Measurements from ENCODE around the gene RAPGEF5. TPM values are rescaled to one million over a fixed set of nuclear protein-coding genes. Genes with fewer than 3 reads are reported as not detected.

The RAPGEF5 gene
- total and polyA plus RNA-seq, 9 donors, result 6.4 to 22.5 (median 10.4) TPM

DNA sequence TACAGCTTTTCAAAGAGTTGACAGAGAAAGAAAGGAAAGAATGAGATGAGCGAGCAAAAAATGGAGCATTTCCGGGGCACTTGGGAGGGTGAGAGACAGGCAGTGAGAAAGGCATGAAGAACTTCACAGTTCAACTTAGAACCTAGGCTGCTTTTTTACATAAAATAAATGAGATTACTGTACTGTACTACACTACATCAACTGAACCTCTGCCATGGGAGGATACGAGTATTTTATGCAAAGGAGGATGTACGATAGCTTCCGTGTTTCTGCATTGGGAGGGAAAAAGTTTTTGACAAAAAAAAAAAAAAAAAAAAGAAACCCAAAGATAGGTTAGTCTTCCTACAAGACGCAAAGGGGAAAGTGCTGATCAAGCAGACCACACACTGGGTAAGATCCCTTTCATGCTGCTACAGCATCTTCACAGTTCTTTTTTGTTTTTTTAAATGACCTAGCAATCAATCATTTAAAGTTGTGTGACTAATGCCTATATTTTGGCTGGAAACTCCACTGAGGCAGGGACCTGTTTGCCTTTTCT is 88.0 kb downstream of the RAPGEF5 start:
- TF ChIP-seq EP300 (IDR thresholded peaks at IDR 0.05), result no peak
- TF ChIP-seq POLR2A (IDR thresholded peaks at IDR 0.05), result no peak
- TF ChIP-seq, protein P1, sequence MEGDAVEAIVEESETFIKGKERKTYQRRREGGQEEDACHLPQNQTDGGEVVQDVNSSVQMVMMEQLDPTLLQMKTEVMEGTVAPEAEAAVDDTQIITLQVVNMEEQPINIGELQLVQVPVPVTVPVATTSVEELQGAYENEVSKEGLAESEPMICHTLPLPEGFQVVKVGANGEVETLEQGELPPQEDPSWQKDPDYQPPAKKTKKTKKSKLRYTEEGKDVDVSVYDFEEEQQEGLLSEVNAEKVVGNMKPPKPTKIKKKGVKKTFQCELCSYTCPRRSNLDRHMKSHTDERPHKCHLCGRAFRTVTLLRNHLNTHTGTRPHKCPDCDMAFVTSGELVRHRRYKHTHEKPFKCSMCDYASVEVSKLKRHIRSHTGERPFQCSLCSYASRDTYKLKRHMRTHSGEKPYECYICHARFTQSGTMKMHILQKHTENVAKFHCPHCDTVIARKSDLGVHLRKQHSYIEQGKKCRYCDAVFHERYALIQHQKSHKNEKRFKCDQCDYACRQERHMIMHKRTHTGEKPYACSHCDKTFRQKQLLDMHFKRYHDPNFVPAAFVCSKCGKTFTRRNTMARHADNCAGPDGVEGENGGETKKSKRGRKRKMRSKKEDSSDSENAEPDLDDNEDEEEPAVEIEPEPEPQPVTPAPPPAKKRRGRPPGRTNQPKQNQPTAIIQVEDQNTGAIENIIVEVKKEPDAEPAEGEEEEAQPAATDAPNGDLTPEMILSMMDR (IDR thresholded peaks at IDR 0.05), result no peak
- 75 to 87% (median 78%) methylated on average over 6 of the region's 6 CpGs for WGBS, 3 donors
- no peak overlapping the region for H3K27ac ChIP-seq
- no peak for DNase-seq
- intact Hi-C loops (cut with DNase I), result no loop called here
- no peaks in the 10 kb centered on the region for H3K36me3 ChIP-seq
- H3K4me3 ChIP-seq, result no peak overlapping the region
- H3K9me3 ChIP-seq, result no peaks in the 10 kb centered on the region
- no peaks in the 10 kb centered on the region for H3K4me1 ChIP-seq (ENCODE audit: insufficient read depth)
- H3K27me3 ChIP-seq, result no peaks in the 10 kb centered on the region

DNA sequence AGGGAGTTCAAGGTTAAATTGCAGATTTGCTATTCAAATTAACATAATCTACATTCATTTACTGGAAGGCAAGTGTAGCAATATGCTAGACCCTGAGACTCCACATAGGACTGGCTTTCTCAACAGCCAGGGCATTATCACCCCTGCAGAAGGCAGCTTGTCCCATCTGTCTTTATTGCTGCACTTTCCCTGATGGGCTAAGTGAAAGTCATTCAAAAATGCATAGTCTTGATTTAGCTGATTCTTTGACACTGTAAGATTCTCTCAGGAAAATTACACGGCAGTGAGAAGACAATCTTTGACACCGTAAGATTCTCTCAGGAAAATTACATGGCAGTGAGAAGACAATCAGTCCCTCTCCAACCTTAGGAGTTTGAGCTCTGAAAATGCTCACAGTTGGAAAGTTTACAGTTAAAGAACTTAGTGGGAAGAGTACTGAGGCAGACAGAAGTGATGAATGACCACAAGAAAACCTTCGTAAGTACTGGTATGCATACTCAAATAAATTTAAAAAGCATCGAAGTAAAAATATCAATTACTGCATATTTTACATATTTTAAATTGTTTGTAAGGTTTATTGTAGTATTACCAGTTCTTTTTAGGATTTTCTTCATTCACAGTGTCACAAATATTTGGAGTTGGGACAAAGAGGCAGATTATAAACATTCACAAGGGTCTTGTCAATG is 88.9 kb downstream of the RAPGEF5 start:
- Histone ChIP-seq H3K36me3 (no peaks in the 10 kb centered on the region), H3K4me3 (no peak overlapping the region), H3K27me3 (no peaks in the 10 kb centered on the region), H3K27ac (no peak overlapping the region), H3K4me1 (ENCODE audit: insufficient read depth) (no peaks in the 10 kb centered on the region), H3K9me3 (no peaks in the 10 kb centered on the region)
- TF ChIP-seq, protein P1 (IDR thresholded peaks at IDR 0.05), result no peak
- TF ChIP-seq POLR2A (IDR thresholded peaks at IDR 0.05), result no peak
- TF ChIP-seq EP300 (IDR thresholded peaks at IDR 0.05), result no peak
- no peak for DNase-seq
- intact Hi-C loops (cut with DNase I), result no loop called here
- WGBS, 3 donors, result 38 to 43% (median 41%) methylated on average over 4 of the region's 4 CpGs

GRCh38 chr7:22262538-22262937 is 94.4 kb downstream of the RAPGEF5 start:
- intact Hi-C loops (cut with DNase I), result no loop called here
- no peak overlapping the region for H3K4me3 ChIP-seq
- H3K27ac ChIP-seq, result no peak overlapping the region
- no peaks in the 10 kb centered on the region for H3K27me3 ChIP-seq
- no peak for TF ChIP-seq EP300 (IDR thresholded peaks at IDR 0.05)
- TF ChIP-seq, protein P1 (IDR thresholded peaks at IDR 0.05), result no peak
- TF ChIP-seq POLR2A (IDR thresholded peaks at IDR 0.05), result no peak
- no peaks in the 10 kb centered on the region for H3K4me1 ChIP-seq (ENCODE audit: insufficient read depth)
- 92 to 95% (median 93%) methylated on average over 4 of the region's 4 CpGs for WGBS, 3 donors
- no peaks in the 10 kb centered on the region for H3K9me3 ChIP-seq
- no peaks in the 10 kb centered on the region for H3K36me3 ChIP-seq
- no peak for DNase-seq

DNA sequence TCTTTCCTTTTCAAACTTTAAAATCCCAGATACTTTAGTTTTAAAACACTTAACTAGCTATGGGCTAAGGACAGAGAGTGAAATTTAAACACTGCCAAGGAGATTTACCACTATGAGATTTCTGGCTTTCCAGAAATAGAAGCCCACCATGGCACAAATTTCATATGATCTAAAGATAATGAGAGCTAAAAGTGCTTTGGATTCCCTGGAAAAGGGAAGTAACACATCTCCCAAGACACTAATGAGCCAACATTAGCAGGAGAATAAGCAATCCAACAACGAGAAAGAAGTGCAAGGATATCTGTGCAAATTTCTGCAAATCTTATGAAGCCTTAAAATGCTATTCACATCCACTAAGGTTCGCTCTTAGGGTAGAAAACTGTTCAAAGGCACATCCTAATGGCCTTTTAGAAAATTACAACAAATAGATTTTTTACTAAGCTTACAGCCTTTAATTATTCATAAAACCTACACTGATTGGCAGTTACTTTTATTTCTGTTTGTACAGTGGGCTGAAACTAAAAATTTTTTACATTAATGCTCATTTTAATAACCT is 100.3 kb downstream of the RAPGEF5 start:
- Histone ChIP-seq H3K4me1 (ENCODE audit: insufficient read depth) (no peaks in the 10 kb centered on the region), H3K27ac (no peak overlapping the region), H3K36me3 (no peaks in the 10 kb centered on the region), H3K9me3 (no peaks in the 10 kb centered on the region), H3K4me3 (no peak overlapping the region), H3K27me3 (no peaks in the 10 kb centered on the region)
- no peak for DNase-seq
- TF ChIP-seq EP300 (IDR thresholded peaks at IDR 0.05) (no peak), POLR2A (IDR thresholded peaks at IDR 0.05) (no peak)
- TF ChIP-seq, protein P1 (IDR thresholded peaks at IDR 0.05), result no peak
- intact Hi-C loops (cut with DNase I), result loop anchor here in 2 of 4 donors (2.0 to 5.0 kb wide), 2 partner anchors 144 to 146 kb away; no protein-coding TSS in a partner anchor
- WGBS, 3 donors, result 20 to 22% (median 22%) methylated on average over 2 of the region's 2 CpGs
